Endothelial cell of umbilical vein (primary cell): ENCODE measurements around the gene THAP10. TPM values are rescaled to one million over a fixed set of nuclear protein-coding genes. Genes with fewer than 3 reads are reported as not detected.

Experiments used
- BruUV-seq: library from RNA; stranded (reverse); fragments of 400-500 nt; replicated peaks from 2 replicates; lab custom pipeline; 2021; lab: Mats Ljungman, UMichigan
- CTCF ChIA-PET: fragments of 300-600, 350-600 bp; sonication (Branson Sonifier 250); formaldehyde crosslinking; loops from one replicate; lab custom pipeline; 2021; ENCODE audit warnings: antibody characterized with exemption, inconsistent platforms; lab: Charles Lee
- POLR2A ChIA-PET: fragments of 300-600, 350-600 bp; sonication (Branson Sonifier 250); formaldehyde crosslinking; loops from one replicate; lab custom pipeline; 2021; ENCODE audit warnings: antibody characterized with exemption, inconsistent platforms; lab: Charles Lee
- DNase-seq: peaks from one replicate; pipeline ENCODE4 v3.0.0-alpha.2; 2011; ENCODE audit warnings: low read depth, low spot score
- FAIRE-seq: peaks from 2 replicates; lab custom pipeline; 2011; peaks lifted over from hg19 to GRCh38; lab: Jason Lieb, UNC
- H2AFZ ChIP-seq: 2 replicates; pipeline ENCODE4 v1.6.0; 2012; ENCODE audit warnings: low read depth, low read length, control low read depth, inconsistent platforms
- H3K27ac ChIP-seq: 2 replicates; pipeline ENCODE4 v1.5.1; 2011; ENCODE audit warnings: low read depth, mild to moderate bottlenecking, control low read depth, low read length, moderate library complexity; ENCODE audit not compliant: insufficient read depth
- H3K27me3 ChIP-seq, 2 experiments: 2 replicates each; pipeline versions ENCODE4 v1.6.0 to v1.6.1; 2011; ENCODE audit warnings: low read length in 2 of 2, mixed read lengths in 1 of 2; ENCODE audit not compliant: control insufficient read depth in 2 of 2, insufficient read depth in 2 of 2
- H3K36me3 ChIP-seq, 2 experiments: 2 replicates in 1 of 2; 3 replicates in 1 of 2; pipeline ENCODE4 v1.5.1; 2011; ENCODE audit warnings: low read length in 2 of 2, mild to moderate bottlenecking in 1 of 2, moderate library complexity in 1 of 2; ENCODE audit not compliant: control insufficient read depth in 2 of 2, insufficient read depth in 2 of 2; ENCODE audit errors: extremely low read depth in 1 of 2
- H3K4me1 ChIP-seq: 3 replicates; pipeline ENCODE4 v1.5.1; 2011; ENCODE audit warnings: mild to moderate bottlenecking, low read length; ENCODE audit not compliant: control insufficient read depth, insufficient read depth; ENCODE audit errors: extremely low read depth
- H3K4me2 ChIP-seq: 2 replicates; pipeline ENCODE4 v1.6.1; 2011; ENCODE audit warnings: low read length, control low read depth, mixed read lengths; ENCODE audit not compliant: insufficient read depth
- H3K4me3 ChIP-seq, 3 experiments: fragments of 200-600 bp in 1 of 3; sonication (generic), shearing (Covaris generic) in 1 of 3; replicated peaks in 1 of 3; 2 replicates each; pipeline ENCODE4 v1.5.1; 2011 to 2016; ENCODE audit warnings: control low read depth in 3 of 3, low read length in 3 of 3, mild to moderate bottlenecking in 2 of 3, inconsistent platforms in 1 of 3, low read depth in 1 of 3, moderate library complexity in 1 of 3; ENCODE audit not compliant: insufficient read depth in 1 of 3
- H3K79me2 ChIP-seq: 2 replicates; pipeline ENCODE4 v1.6.0; 2012; ENCODE audit warnings: low read length, inconsistent platforms; ENCODE audit not compliant: control insufficient read depth, insufficient read depth
- H3K9ac ChIP-seq: replicated peaks from 2 replicates; pipeline ENCODE3; 2011; ENCODE audit warnings: low read length, control low read depth; ENCODE audit not compliant: insufficient read depth; ENCODE audit errors: extremely low read depth
- H3K9me1 ChIP-seq: replicated peaks from 3 replicates; pipeline ENCODE4 v1.6.0; 2011; ENCODE audit warnings: mild to moderate bottlenecking, low read length; ENCODE audit not compliant: control insufficient read depth, insufficient read depth; ENCODE audit errors: extremely low read depth
- H3K9me3 ChIP-seq: replicated peaks from 2 replicates; pipeline ENCODE4 v1.5.1; 2012; ENCODE audit warnings: low read length, inconsistent platforms; ENCODE audit not compliant: control insufficient read depth, insufficient read depth
- H4K20me1 ChIP-seq: replicated peaks from 2 replicates; pipeline ENCODE3; 2011; ENCODE audit warnings: mild to moderate bottlenecking, low read length; ENCODE audit not compliant: control insufficient read depth, insufficient read depth; ENCODE audit errors: extremely low read depth
- FOS ChIP-seq: IDR thresholded peaks from 2 replicates; pipeline ENCODE4 v1.6.1; 2011; ENCODE audit warnings: mild to moderate bottlenecking, low read length, moderate library complexity, borderline replicate concordance; ENCODE audit not compliant: insufficient read depth
- GATA2 ChIP-seq: IDR thresholded peaks from 2 replicates; pipeline ENCODE4 v1.7.0; 2011; ENCODE audit warnings: low read depth, mild to moderate bottlenecking, moderate library complexity, mixed read lengths, low read length; ENCODE audit not compliant: insufficient read length, insufficient read depth
- JUN ChIP-seq: IDR thresholded peaks from 2 replicates; pipeline ENCODE4 v1.6.1; 2011; ENCODE audit warnings: borderline replicate concordance, low read depth; ENCODE audit not compliant: insufficient read length, insufficient read depth
- MYC ChIP-seq: IDR thresholded peaks from one replicate; pipeline ENCODE4 v1.6.1; 2011; ENCODE audit warnings: mild to moderate bottlenecking, low read depth, low read length
- POLR2A ChIP-seq: IDR thresholded peaks from 2 replicates; pipeline ENCODE4 v1.6.1; 2012; ENCODE audit warnings: low read depth, mild to moderate bottlenecking, control low read depth, low read length
- POLR2AphosphoS5 ChIP-seq: IDR thresholded peaks from 2 replicates; pipeline ENCODE4 v1.6.1; 2012; ENCODE audit warnings: low read depth, mild to moderate bottlenecking, control low read depth, low read length, moderate library complexity; ENCODE audit not compliant: insufficient read depth
- dilution Hi-C: fragments of 300-500 bp; cut with MboI; formaldehyde crosslinking; loops from one replicate; pipeline ENCODE4 v1.15.0; 2019; ENCODE audit warnings: low sequenced_read_pairs; ENCODE audit not compliant: extremely low pct_ligation_motif_present
- intact Hi-C: fragments of 100-400 bp; cut with micrococcal nuclease; formaldehyde crosslinking; loops from one replicate; pipeline ENCODE4 v1.10.0; 2022
- polyA plus RNA-seq, 4 experiments: library from polyadenylated mRNA; depleted of rRNA in 3 of 4; stranded (reverse) in 3 of 4; unstranded in 1 of 4; fragments of >200 nt; gene quantifications; 2 replicates each; pipeline versions ENCODE4 v1.2.1 to v1.2.3, GENCODE V29; 2011 to 2012; ENCODE audit warnings: missing spikeins in 1 of 4
- total RNA-seq: library from RNA; stranded (reverse); gene quantifications from 2 replicates; pipeline ENCODE4 v1.2.3, GENCODE V29; 2021
- TF ChIP-seq, protein P1 (sequence below): IDR thresholded peaks from 2 replicates; pipeline ENCODE4 v1.6.1; 2011; ENCODE audit not compliant: insufficient read depth, insufficient read length
- TF ChIP-seq, protein P2 (sequence below), 2 donors: IDR thresholded peaks; 1 replicate in 1 of 2; 2 replicates in 1 of 2; pipeline ENCODE4 v1.5.1; 2011; ENCODE audit warnings: low read length in 2 of 2, mild to moderate bottlenecking in 2 of 2, moderate library complexity in 2 of 2, control low read depth in 1 of 2, inconsistent platforms in 1 of 2, low read depth in 1 of 2; ENCODE audit not compliant: insufficient read depth in 1 of 2; ENCODE audit errors: extremely low read depth in 1 of 2

THAP10 gene
- total and polyA plus RNA-seq, 2 donors (not counting 3 experiments of a cell fraction or from before 2014, with no cell fraction given): 1.7 to 4.0 TPM

DNA sequence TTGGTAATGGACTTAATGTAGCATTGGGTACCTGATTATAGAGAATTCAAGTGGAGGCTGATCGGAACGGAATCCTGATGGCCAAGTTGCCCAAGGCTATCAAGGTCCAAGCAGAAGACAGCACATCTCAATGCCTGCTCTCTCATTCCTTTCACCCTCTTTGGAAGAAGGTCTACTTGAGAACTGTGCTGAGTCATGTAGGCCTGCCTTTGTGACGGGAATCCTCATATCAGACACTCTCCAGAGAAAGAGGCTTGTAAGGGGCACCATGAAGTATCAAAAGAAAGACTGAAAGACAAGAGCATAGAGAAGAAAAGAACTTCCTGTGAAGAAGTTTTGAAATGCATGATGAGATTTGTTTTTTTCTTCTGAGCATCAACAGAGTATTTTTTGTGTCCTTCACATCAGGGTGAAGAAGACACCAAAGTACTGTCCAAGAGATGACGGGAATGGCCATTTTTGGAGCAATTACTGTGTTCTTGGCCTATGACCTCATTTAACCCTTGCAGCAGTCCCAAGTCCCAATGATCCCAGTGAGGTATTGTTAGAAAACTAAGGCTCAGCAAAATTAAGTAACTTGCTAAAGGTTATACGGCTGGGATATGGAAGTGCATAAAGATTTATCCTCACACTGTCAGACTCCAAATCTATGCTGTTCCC is 25.1 kb downstream of the THAP10 start:
- H3K4me1 ChIP-seq: no peaks in the 10 kb centered on the region
- no peaks in the 10 kb centered on the region for H3K27me3 ChIP-seq
- no peak overlapping the region for H3K27ac ChIP-seq
- H3K79me2 ChIP-seq: no peaks in the 10 kb centered on the region
- H3K9ac ChIP-seq: no peak overlapping the region
- DNase-seq (no peak), FAIRE-seq (no peak)
- dilution Hi-C loops: no loop called here
- no peak overlapping the region for H3K4me3 ChIP-seq
- intact Hi-C loops: no loop called here
- ChIA-PET POLR2A (no interaction called here), CTCF (no interaction called here)
- no peak overlapping the region for H3K4me2 ChIP-seq
- no peak overlapping the region for H2AFZ ChIP-seq
- H4K20me1 ChIP-seq: no peaks in the 10 kb centered on the region
- BruUV-seq: no TSS peak
- H3K9me3 ChIP-seq: no peaks in the 10 kb centered on the region
- H3K36me3 ChIP-seq: no peaks in the 10 kb centered on the region
- TF ChIP-seq JUN: no peak
- TF ChIP-seq, protein P1, sequence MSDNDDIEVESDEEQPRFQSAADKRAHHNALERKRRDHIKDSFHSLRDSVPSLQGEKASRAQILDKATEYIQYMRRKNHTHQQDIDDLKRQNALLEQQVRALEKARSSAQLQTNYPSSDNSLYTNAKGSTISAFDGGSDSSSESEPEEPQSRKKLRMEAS: no peak
- TF ChIP-seq, protein P2, sequence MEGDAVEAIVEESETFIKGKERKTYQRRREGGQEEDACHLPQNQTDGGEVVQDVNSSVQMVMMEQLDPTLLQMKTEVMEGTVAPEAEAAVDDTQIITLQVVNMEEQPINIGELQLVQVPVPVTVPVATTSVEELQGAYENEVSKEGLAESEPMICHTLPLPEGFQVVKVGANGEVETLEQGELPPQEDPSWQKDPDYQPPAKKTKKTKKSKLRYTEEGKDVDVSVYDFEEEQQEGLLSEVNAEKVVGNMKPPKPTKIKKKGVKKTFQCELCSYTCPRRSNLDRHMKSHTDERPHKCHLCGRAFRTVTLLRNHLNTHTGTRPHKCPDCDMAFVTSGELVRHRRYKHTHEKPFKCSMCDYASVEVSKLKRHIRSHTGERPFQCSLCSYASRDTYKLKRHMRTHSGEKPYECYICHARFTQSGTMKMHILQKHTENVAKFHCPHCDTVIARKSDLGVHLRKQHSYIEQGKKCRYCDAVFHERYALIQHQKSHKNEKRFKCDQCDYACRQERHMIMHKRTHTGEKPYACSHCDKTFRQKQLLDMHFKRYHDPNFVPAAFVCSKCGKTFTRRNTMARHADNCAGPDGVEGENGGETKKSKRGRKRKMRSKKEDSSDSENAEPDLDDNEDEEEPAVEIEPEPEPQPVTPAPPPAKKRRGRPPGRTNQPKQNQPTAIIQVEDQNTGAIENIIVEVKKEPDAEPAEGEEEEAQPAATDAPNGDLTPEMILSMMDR (IDR thresholded peaks at IDR 0.05; ENCODE audit: extremely low read depth in 1 of 2, insufficient read depth in 1 of 2, low read depth in 1 of 2, low read length in 2 of 2): no peak
- TF ChIP-seq POLR2A: no peak
- TF ChIP-seq POLR2AphosphoS5: no peak
- no peak for TF ChIP-seq FOS
- TF ChIP-seq GATA2: no peak
- TF ChIP-seq MYC: no peak
- no peaks in the 10 kb centered on the region for H3K9me1 ChIP-seq
